ENCODE measurements around the gene GADD45A. TPM values are rescaled to one million over a fixed set of nuclear protein-coding genes. Genes with fewer than 3 reads are reported as not detected.

The GADD45A gene
- total RNA-seq, 1 experiment from 2014 or later: 34.5 TPM

DNA sequence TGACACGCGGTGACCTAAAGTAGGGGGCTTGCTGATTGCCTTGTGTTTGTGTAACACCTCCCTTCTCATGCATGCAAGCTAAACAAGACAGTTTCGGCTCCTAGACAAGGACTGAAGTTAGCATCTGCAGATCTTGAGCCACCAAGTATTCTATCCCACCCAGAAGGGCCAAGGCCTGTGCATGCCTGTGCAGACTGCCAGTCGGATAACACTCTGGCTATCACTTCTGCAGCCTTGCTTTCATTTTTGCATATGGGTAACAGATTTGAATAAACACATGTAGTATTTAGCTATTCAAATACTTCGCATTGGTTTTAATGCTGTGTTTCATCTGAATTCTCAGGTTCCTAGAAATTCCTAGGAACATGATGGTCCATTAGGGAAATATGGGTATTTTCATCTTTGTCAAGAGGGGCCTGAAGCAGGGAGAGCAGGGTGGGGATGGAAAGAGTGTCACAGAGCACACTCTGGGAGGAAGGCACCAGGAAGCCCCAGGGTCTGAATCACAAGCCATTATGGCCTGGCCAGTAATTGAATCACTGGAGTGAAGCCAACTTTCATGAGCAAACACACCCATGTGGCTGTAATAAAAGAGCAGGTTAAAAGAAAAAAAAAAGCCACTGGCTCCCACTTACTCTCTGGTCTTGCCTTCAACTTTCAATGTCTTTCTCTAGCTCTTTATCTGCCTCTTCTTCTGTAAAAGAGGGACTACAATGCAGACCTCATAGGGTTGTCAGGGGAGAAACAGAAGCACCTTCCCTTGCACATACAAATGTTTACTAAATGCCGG, 28.3 kb downstream of the GADD45A start:
- Mint-ChIP-seq H3K27ac (no peak overlapping the region), H3K36me3 (no peaks in the 10 kb centered on the region), H3K27me3 (ENCODE audit: low read depth) (no peaks in the 10 kb centered on the region), H3K4me3 (no peak overlapping the region), H3K9me3 (no peaks in the 10 kb centered on the region), H3K4me1 (peaks cover 10% of the 10 kb centered on the region)
- ChIA-PET POLR2A (no interaction called here), CTCF (no interaction called here)
- ATAC-seq (no peak), DNase-seq (ENCODE audit: low spot score) (no peak)
- TF ChIP-seq ATF6 (CRISPR knock-in tag; IDR thresholded peaks at IDR 0.05) (no peak), MXD4 (CRISPR knock-in tag; IDR thresholded peaks at IDR 0.05; ENCODE audit: borderline replicate concordance) (no peak), USF1 (CRISPR knock-in tag; IDR thresholded peaks at IDR 0.05) (no peak), NR1H2 (CRISPR knock-in tag; IDR thresholded peaks at IDR 0.05) (no peak), FOXJ3 (CRISPR knock-in tag; IDR thresholded peaks at IDR 0.05; ENCODE audit: borderline replicate concordance) (no peak)

DNA sequence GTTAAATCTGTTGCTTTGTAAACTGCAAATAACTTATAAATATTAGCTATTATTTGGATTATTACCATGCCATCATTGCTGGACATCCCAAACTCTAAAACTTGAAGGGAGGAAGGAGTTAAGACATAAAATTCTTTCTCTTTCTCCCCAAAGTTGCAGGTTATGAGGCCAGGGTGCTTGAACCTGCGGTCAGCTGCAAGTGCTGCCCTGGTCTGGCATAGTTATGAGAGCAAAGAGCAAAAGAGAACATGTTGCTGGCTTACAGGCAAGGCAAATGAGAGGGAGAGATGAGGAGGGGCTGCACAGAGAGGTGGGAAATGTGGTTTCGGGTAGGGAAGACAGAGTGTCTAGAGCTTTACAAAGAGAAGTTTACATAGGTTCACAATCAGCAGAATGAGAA, 30.8 kb downstream of the GADD45A start:
- Mint-ChIP-seq H3K27ac (no peak overlapping the region), H3K9me3 (no peaks in the 10 kb centered on the region), H3K36me3 (no peaks in the 10 kb centered on the region), H3K27me3 (ENCODE audit: low read depth) (no peaks in the 10 kb centered on the region), H3K4me3 (no peak overlapping the region), H3K4me1 (peaks cover 14% of the 10 kb centered on the region)
- ChIA-PET POLR2A (interaction anchor here (0.6 kb wide), 1 partner anchor 10 kb away, joined by 3 read pairs; no protein-coding TSS in a partner anchor), CTCF (interaction anchor here (0.9 to 2.4 kb wide), 2 partner anchors 31 to 45 kb away, joined by 3 to 9 read pairs; partner anchors contain the start of gene GADD45A)
- no peak for DNase-seq (ENCODE audit: low spot score)
- ATAC-seq: no peak
- TF ChIP-seq GRHL2 (CRISPR knock-in tag; IDR thresholded peaks at IDR 0.05; ENCODE audit: insufficient replicate concordance, severe bottlenecking): no peak
- no peak for TF ChIP-seq ZNF416 (CRISPR knock-in tag; IDR thresholded peaks at IDR 0.05)
- TF ChIP-seq ZBTB43 (CRISPR knock-in tag; IDR thresholded peaks at IDR 0.05): no peak
- no peak for TF ChIP-seq MYBL2 (CRISPR knock-in tag; IDR thresholded peaks at IDR 0.05)
- TF ChIP-seq, protein P1, sequence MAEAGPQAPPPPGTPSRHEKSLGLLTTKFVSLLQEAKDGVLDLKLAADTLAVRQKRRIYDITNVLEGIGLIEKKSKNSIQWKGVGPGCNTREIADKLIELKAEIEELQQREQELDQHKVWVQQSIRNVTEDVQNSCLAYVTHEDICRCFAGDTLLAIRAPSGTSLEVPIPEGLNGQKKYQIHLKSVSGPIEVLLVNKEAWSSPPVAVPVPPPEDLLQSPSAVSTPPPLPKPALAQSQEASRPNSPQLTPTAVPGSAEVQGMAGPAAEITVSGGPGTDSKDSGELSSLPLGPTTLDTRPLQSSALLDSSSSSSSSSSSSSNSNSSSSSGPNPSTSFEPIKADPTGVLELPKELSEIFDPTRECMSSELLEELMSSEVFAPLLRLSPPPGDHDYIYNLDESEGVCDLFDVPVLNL (CRISPR knock-in tag; IDR thresholded peaks at IDR 0.05; ENCODE audit: borderline replicate concordance, low read depth): no peak
- no peak for TF ChIP-seq JAZF1 (CRISPR knock-in tag; IDR thresholded peaks at IDR 0.05)
- TF ChIP-seq FOXJ3 (CRISPR knock-in tag; IDR thresholded peaks at IDR 0.05; ENCODE audit: borderline replicate concordance): no peak
- TF ChIP-seq RORB (CRISPR knock-in tag; IDR thresholded peaks at IDR 0.05): no peak
- TF ChIP-seq, protein P2, sequence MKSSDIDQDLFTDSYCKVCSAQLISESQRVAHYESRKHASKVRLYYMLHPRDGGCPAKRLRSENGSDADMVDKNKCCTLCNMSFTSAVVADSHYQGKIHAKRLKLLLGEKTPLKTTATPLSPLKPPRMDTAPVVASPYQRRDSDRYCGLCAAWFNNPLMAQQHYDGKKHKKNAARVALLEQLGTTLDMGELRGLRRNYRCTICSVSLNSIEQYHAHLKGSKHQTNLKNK (CRISPR knock-in tag; IDR thresholded peaks at IDR 0.05): no peak
- no peak for TF ChIP-seq USF1 (CRISPR knock-in tag; IDR thresholded peaks at IDR 0.05)
- TF ChIP-seq, protein P3, sequence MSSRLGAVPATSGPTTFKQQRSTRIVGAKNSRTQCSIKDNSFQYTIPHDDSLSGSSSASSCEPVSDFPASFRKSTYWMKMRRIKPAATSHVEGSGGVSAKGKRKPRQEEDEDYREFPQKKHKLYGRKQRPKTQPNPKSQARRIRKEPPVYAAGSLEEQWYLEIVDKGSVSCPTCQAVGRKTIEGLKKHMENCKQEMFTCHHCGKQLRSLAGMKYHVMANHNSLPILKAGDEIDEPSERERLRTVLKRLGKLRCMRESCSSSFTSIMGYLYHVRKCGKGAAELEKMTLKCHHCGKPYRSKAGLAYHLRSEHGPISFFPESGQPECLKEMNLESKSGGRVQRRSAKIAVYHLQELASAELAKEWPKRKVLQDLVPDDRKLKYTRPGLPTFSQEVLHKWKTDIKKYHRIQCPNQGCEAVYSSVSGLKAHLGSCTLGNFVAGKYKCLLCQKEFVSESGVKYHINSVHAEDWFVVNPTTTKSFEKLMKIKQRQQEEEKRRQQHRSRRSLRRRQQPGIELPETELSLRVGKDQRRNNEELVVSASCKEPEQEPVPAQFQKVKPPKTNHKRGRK (CRISPR knock-in tag; IDR thresholded peaks at IDR 0.05; ENCODE audit: borderline replicate concordance): no peak
- TF ChIP-seq JUN (CRISPR knock-in tag; IDR thresholded peaks at IDR 0.05): no peak
- no peak for TF ChIP-seq ATF6 (CRISPR knock-in tag; IDR thresholded peaks at IDR 0.05)
- no peak for TF ChIP-seq NR2C2 (CRISPR knock-in tag; IDR thresholded peaks at IDR 0.05)
- TF ChIP-seq ERG (CRISPR knock-in tag; IDR thresholded peaks at IDR 0.05): no peak
- TF ChIP-seq, protein P4, sequence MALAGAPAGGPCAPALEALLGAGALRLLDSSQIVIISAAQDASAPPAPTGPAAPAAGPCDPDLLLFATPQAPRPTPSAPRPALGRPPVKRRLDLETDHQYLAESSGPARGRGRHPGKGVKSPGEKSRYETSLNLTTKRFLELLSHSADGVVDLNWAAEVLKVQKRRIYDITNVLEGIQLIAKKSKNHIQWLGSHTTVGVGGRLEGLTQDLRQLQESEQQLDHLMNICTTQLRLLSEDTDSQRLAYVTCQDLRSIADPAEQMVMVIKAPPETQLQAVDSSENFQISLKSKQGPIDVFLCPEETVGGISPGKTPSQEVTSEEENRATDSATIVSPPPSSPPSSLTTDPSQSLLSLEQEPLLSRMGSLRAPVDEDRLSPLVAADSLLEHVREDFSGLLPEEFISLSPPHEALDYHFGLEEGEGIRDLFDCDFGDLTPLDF (CRISPR knock-in tag; IDR thresholded peaks at IDR 0.05): no peak
- TF ChIP-seq TP53 (CRISPR knock-in tag; IDR thresholded peaks at IDR 0.05): no peak
- no peak for TF ChIP-seq SOX15 (CRISPR knock-in tag; IDR thresholded peaks at IDR 0.05)

All from WTC11 (cell line).